ENCODE data around the gene KLK7.
A peak's percentile ranks its signal among the peaks of the same experiment; 100 is the strongest.

Gene KLK7

DNA sequence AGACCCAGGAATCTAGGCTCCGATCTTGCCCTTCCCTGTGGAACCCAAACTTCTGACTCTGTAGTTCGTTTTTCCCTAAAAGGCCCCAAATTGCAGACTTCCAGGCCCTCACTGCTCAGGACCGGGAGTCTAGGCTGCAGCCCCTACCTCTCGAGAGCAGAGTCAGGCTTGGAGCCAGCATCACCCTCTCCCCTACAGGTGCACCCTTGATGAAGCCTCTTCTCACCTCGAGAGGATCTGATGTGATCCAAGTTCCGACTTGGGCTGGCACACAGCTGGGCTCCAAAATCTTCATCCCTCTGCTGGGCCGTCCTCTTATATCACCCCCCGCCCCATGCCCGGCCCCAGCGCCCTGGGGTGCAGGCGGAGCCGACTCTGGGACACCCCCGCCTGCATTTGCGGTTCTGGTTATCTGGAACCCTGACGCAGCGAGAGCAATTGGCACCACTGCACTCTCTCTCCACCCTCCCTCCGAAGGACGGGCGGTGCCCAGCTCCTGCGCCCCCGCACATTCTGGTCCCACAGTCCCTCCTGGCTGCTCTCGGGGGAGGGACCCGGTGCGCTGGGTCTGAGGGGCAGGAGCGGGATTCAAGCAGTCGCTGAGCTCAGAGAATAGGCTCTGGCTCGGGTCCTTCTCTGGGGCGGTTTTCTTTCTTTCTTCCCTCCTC, at the start of gene KLK7:
Gene KLK7 (minus strand): TSS at position 293 of the 668 bp plus-strand sequence. CDS start 1,518 bp downstream, outside the sequence.
- DNase-seq: no peak

DNA sequence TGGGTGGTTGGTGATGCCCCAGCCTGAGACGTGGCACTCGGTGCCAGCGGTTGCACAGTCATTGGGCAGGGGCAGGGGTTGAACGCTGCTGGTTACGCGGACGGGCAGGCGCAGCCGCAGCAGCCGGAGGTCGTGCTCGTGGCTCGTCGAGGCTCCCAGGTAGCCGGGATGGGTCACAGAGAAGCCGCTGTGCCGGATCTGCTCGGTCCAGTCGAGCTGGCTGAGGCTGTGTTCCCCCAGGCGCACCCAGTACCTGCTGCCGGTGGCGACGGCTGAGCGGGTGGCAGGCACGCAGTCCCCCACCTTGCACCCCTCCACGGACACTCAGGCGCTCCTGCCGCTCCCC, 48.1 kb upstream of the KLK7 start:
- DNase-seq: no peak

GRCh38 chr19:51031220-51031879, 47.6 kb upstream of the KLK7 start:
- DNase-seq: no peak

GRCh38 chr19:51030631-51031030, 46.9 kb upstream of the KLK7 start:
- no peak for DNase-seq

DNA sequence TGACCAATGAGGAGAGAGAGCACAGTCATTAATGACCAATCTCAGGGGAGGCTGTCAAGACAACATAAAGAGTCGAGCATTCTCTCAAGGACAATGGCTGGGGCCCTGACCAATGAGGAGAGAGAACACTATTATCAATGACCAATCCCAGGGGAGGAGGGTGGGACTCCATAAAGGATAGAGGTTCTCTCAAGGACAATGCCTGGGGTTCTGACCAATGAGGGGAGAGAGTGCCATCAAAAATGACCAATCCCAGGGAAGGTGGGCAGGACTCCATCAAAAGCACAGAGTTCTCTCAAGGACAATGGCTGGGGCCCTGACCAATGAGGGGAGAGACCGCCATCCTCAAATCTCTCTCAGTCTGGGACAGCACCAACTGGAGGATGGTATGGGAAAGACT, 46.0 kb upstream of the KLK7 start:
- DNase-seq: no peak

- DNase-seq: no peak
These were observed 44.2 kb upstream of the KLK7 start for GRCh38 chr19:51027873-51028272.

GRCh38 chr19:51027126-51027806, 43.5 kb upstream of the KLK7 start:
- DNase-seq: no peak

DNA sequence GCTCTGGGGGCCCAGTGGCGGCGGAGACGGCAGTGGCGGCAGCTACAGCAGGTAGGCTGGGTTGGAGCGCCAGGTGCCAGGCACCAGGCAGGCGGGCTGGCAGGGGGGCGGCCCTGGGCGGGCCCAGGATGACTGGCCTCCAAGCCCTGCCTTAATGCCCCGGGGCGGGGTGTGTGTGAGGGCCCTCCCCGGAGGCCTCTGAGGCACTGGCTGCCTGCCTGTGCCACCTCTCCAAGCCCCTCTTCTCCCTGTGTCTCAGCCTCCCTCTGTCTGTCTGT, 42.8 kb upstream of the KLK7 start, which contains the start of gene KLK11:
Gene KLK11 (minus strand): TSS at position 63 of the 278 bp plus-strand sequence. CDS start 985 bp downstream, outside the sequence.
- DNase-seq: no peak

DNA sequence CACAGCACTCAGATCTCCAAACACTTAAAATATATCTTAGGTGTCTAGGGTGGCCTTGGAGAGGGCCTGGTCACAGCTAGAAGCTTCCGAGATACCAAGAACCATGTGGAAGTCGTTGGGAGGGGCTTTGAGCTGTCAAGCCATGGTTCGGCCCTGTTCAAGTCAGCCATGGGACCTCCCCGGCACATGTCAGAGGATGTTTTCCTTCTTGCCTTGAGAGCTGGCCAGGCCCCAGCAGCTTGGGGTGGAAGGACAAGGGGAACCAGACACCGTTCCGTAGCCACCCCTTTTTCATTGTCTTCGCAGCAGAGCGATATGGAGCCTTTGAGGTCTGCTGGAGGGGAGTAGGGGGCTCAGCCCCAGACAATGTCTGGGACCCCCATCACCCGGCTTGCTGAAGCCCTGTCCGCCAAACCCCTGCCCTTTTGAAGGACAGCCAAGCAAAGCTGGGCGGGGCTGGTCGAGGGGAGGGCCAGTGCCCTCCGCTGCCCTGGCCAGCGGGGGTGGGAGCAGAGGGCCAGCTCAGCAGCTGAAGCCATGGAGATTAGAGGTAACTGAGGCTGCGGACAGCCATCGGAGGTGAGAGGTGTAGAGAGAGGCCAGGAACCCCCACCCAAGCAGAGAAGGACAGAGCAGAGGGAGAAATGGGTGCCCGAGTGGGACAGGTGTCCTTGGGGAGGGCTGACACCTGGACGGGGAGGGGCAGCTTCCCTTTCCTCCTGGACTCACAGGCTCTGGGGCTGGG, 42.3 kb upstream of the KLK7 start:
- DNase-seq: no peak

DNA sequence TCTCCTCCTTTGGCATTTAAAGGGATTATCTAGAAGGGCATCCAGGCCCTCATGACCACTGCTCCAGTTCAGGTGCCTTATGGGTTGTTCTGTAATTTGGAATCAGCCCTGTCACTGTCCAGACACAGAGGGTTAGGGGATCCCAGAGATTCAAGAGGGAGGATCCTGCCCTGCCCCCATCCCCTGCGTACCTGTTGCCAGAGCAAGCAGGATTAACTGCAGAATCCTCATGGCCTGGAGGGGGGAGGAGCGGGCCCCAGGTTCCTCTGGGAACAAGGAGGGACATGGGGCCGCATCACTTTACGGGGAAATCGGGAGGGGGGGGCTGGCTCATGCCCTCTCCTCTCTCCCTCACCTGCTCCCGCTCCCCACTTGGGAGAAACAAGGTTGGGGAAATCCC, 41.7 kb upstream of the KLK7 start:
- DNase-seq: no peak

DNA sequence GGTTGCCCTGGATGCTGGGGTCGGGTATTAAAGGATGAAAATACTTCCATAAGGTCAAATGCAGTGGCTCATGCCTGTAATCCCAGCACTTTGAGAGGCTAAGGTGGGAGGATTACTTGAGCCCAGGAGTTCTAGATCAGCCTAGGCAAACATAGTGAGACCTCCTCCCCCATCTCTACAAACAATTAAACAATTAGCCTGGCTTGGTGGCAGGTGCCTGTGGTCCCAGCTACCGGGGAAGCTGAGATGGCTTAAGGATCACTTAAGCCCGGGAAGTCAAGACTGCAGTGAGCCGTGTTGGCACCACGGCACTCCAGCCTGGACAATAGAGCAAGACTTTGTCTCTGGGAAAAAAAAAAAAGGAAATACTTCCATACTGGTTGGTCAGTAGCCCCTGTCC, 41.2 kb upstream of the KLK7 start:
- DNase-seq: no peak

- DNase-seq: no peak
These were observed 40.2 kb upstream of the KLK7 start for GRCh38 chr19:51023946-51024345.

DNA sequence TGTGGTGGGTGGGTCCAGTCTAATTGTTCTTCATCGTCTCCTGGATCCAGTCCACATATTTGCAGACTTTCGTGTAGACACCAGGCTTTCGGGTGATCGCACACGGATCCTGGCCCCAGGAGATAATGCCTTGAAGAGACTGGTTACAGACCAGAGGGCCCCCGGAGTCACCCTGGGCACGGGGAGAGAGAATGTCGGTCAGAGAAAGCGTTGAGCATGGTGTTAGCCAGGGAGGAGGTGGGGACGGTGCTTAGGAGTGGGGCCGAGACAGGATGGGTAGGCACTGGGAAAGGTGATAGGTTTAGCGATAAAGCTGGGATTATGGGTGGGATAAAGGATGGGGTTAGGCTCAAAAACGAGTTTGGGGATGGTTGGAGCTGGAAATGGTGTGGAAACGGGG, 38.8 kb upstream of the KLK7 start:
- no peak for DNase-seq

DNA sequence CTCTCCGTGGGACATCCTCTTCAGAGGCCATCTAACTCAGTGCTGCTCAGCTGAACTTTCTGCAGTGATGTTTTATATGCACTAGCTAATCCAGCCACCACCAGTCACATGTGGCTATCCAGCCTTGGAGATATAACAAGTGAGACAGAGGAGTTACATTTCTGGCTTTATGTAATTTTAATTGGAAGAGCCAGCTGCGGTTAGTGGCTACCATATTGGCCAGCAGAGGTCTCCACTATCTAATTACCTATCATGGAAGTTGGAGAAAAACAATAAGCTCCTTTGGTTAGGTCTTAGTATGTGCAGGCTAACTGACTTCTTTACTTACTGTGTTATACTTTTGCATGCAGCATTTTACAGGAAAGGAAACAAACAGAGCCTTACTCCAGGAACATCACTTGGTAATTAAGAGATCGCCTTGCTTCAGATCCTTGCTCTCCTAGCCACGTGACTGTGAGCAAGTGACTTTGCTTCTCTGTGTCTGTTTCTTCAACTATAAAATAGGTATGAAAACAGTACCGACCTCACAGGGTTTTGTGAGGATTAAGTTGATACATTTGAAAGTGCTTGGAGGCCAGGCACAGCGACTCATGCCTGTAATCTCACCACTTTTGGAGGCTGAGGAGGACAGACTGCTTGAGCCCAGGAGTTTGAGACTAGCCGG, 37.4 kb upstream of the KLK7 start:
- DNase-seq: peak; percentile 59 to 67 (median 66)

DNA sequence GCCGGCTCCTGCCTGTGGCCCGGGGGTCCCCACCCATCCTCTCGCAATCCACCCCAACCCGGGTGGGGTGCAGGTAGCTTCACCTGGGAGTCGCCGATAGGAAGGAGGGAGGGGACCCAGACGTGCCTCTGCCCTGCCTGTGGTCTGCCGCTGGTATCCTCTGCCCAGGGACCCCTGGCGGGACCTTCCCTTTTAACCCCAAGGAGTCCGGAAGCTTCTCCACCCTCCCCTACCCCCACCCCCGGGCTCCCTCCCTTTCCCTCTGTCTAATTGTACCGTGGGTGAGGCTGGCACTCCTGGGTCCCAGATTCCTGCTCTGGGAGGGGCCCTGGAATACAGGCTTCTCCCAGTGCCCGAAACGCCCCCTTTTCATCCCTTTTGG, 35.8 kb upstream of the KLK7 start, which contains the start of gene KLK10:
Gene KLK10 (minus strand): TSS at position 166 of the 382 bp plus-strand sequence. CDS start 579 bp downstream, outside the sequence.
- no peak for DNase-seq

- peak in 1 of 3 donors; percentile 37 for DNase-seq
These were observed 35.2 kb upstream of the KLK7 start for GRCh38 chr19:51018745-51019543.

DNA sequence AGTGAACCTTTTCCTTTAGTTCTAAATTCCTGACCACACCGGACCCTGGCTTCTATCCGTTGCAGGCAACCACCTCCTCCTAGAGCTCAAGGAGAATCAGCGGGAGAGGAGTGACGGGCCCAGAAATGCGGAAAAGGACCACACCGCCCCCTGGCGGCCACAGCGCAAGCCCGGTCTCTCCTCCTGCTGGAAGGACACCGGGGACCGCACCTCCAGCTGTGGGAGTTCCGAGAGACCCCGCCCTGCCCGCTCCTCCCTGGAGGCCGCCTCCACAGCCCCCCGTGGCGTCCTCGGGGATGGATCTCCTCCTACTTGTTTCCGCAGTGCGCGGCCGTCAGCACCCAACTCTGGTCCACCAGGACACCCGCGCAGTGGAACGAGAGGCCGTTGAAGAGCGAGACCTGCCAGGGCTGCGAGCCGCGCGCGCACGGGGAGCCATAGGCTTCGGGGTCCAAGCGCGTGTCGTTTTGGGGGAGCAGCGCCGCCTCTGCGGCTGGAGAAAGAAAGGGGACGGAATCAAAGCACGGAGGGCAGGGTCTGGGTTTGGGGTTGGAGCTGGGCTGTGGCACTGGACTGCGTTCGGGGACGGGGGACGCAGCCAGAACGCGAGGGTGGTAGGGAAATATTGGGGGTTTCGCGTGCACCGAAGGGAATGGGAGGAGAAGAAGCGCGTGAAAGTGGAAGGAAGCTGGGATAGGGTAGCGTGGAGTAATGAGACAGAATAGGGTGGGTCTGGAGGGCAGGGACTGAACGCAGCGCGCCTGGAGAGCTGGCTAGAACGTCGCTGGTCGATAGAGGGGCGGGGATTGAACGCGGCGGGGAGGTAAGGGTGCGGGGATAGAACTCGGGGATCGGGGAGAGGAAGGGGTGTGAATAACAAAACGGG, 33.3 kb upstream of the KLK7 start:
- peak; percentile 61 to 86 (median 63) for DNase-seq

GRCh38 chr19:51015691-51016267, 32.1 kb upstream of the KLK7 start:
- no peak for DNase-seq

- DNase-seq: no peak
These were observed 30.5 kb upstream of the KLK7 start for GRCh38 chr19:51014242-51014641.

DNA sequence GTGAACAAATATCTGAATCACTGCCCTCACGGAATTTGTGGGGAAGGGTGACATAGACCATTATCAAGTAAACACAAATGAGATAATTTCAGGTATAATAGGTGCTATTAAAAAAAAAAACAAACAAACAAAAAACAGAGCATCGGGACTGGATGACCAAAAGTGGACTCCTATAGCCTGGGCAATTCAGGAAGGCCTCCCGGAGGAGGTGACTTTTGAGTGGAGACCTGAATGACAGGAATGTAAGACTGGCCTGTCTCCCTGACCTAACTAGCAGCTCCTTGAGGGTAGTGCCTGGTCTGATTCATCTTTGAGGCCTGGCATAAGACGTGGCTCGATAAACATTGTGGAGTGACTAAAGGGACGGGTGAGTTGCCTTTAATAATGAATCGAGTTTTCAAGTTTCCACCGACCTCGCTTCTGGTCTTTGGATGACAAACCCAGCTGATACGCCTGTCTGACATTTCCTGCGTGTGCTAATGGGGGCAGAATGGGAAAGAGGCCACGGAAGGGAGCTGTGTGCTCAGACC, 29.0 kb upstream of the KLK7 start:
- DNase-seq: no peak

Data from suppressor macrophage treated with lipopolysaccharide for 1 hour (primary cell).